Activated naive CD8-positive, alpha-beta T cell treated with anti-CD3 and anti-CD28 coated beads for 36 hours (primary cell): ENCODE measurements around the gene WFDC11. TPM values are rescaled to one million over a fixed set of nuclear protein-coding genes. Genes with fewer than 3 reads are reported as not detected.
"Not testable (repeated sequence)": the region's sequence is repeated elsewhere in the genome, so short reads cannot be mapped to it uniquely, and the experiment has no call there.

Experiments
- DNase-seq: peaks from one replicate; pipeline ENCODE4 v3.0.0; 2021
- H3K27ac Mint-ChIP-seq: one replicate; pipeline ENCODE4 v1.8.0; 2022; ENCODE audit warnings: mild to moderate bottlenecking, moderate library complexity, mixed read lengths
- H3K27me3 Mint-ChIP-seq: one replicate; pipeline ENCODE4 v1.8.0; 2022; ENCODE audit warnings: mild to moderate bottlenecking, mixed read lengths
- H3K36me3 Mint-ChIP-seq: one replicate; pipeline ENCODE4 v1.8.0; 2021; ENCODE audit warnings: mild to moderate bottlenecking, mixed read lengths
- H3K4me1 Mint-ChIP-seq: one replicate; pipeline ENCODE4 v1.8.0; 2021; ENCODE audit warnings: mixed read lengths
- H3K4me3 Mint-ChIP-seq: one replicate; pipeline ENCODE4 v1.8.0; 2022; ENCODE audit warnings: mild to moderate bottlenecking, moderate library complexity, mixed read lengths
- H3K9me3 Mint-ChIP-seq: one replicate; pipeline ENCODE4 v1.8.0; 2022; ENCODE audit warnings: mixed read lengths
- total RNA-seq, 2 experiments: library from RNA; stranded (reverse); gene quantifications; one replicate each; pipeline ENCODE4 v1.2.3, GENCODE V29; 2021

WFDC11 gene
- total RNA-seq, 2 experiments from 2014 or later = not detected

- H3K4me3 Mint-ChIP-seq, H3K9me3 Mint-ChIP-seq, H3K4me1 Mint-ChIP-seq, H3K36me3 Mint-ChIP-seq, H3K27ac Mint-ChIP-seq, DNase-seq: not testable (repeated sequence)
- peaks cover 14% of the 10 kb centered on the region for H3K27me3 Mint-ChIP-seq
Observed at GRCh38 chr20:45645869-45646268, 24.2 kb downstream of the WFDC11 start.

GRCh38 chr20:45641076-45641475, 29.0 kb downstream of the WFDC11 start:
- H3K27ac Mint-ChIP-seq, DNase-seq, H3K4me3 Mint-ChIP-seq, H3K36me3 Mint-ChIP-seq, H3K9me3 Mint-ChIP-seq, H3K4me1 Mint-ChIP-seq: not testable (repeated sequence)
- peaks cover 35% of the 10 kb centered on the region for H3K27me3 Mint-ChIP-seq

DNA sequence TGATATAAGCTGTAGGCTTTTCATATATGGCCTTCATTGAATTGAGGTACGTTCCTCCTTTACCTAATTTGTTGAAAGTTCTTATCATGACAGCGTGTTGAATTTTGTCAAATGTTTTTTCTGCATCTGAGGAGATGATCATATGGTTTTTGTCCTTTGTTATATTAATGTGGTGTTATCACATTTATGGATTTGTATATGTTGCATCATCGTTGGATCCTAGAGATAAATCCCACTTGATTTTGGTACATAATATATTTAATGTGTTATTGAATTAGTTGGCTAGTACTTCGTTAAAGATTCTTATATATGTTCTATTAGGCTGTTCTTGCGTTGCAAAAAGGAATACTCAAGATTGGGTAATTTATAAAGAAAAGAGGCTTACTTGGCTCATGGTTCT, 30.4 kb downstream of the WFDC11 start:
- H3K9me3 Mint-ChIP-seq = no peaks in the 10 kb centered on the region
- peaks cover 33% of the 10 kb centered on the region for H3K27me3 Mint-ChIP-seq
- H3K27ac Mint-ChIP-seq = no peak overlapping the region
- H3K4me1 Mint-ChIP-seq = no peaks in the 10 kb centered on the region
- no peak overlapping the region for H3K4me3 Mint-ChIP-seq
- no peak for DNase-seq
- no peaks in the 10 kb centered on the region for H3K36me3 Mint-ChIP-seq

DNA sequence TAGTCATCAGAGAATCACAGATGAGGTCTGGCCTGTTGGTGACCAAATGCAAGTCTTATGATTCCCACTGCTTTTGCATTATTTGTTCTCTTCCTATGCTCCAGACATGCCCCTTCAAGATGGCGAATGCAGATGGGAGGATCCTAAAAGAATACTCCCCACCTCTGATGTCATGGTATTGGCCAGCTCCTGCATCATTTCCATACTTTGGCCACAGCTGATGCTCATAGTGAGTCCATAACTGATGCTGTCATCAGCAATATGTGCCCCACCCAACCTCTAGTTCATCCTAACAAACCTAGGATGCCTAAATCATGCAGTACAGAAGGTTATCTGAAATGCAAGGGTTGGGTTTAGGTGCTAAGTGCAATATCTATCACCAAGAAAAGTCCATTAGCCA, 33.5 kb downstream of the WFDC11 start:
- no peaks in the 10 kb centered on the region for H3K9me3 Mint-ChIP-seq
- H3K36me3 Mint-ChIP-seq = no peaks in the 10 kb centered on the region
- H3K4me3 Mint-ChIP-seq = no peak overlapping the region
- H3K4me1 Mint-ChIP-seq = no peaks in the 10 kb centered on the region
- peaks cover 41% of the 10 kb centered on the region for H3K27me3 Mint-ChIP-seq
- no peak overlapping the region for H3K27ac Mint-ChIP-seq
- DNase-seq = no peak

DNA sequence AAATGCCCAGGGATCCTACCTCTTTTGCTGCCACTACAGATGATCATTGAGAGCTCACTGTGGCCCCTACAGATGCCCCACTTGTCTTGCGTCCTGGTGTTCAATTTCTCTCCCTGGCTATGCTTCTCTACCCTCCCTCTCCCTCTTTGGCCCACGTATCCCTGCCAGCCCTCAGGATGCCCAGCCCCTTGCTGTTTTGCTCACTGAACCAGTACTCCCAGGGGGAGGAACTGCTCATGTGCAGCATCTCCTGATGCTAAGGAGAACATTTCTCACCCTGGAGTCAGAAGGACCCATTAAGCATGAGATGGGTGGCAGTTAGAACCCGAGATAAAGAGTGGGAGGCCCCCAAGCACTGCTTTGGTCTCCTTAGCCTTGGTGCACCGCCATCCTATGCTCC, 38.9 kb downstream of the WFDC11 start, which contains the start of gene WFDC9:
Gene WFDC9, minus strand, starts transcription at position 101 of the 400 bp plus-strand sequence. CDS start 21,103 bp downstream, outside the sequence.
- Mint-ChIP-seq H3K4me1 (peaks cover 5% of the 10 kb centered on the region), H3K27me3 (peaks cover 43% of the 10 kb centered on the region), H3K36me3 (no peaks in the 10 kb centered on the region), H3K27ac (no peak within 1 kb of the TSS), H3K4me3 (no peak within 1 kb of the TSS), H3K9me3 (no peaks in the 10 kb centered on the region)
- no peak for DNase-seq

GRCh38 chr20:45630371-45630770, 39.7 kb downstream of the WFDC11 start:
- Mint-ChIP-seq H3K27me3 (peaks cover 43% of the 10 kb centered on the region), H3K4me1 (peaks cover 5% of the 10 kb centered on the region), H3K36me3 (no peaks in the 10 kb centered on the region)

DNA sequence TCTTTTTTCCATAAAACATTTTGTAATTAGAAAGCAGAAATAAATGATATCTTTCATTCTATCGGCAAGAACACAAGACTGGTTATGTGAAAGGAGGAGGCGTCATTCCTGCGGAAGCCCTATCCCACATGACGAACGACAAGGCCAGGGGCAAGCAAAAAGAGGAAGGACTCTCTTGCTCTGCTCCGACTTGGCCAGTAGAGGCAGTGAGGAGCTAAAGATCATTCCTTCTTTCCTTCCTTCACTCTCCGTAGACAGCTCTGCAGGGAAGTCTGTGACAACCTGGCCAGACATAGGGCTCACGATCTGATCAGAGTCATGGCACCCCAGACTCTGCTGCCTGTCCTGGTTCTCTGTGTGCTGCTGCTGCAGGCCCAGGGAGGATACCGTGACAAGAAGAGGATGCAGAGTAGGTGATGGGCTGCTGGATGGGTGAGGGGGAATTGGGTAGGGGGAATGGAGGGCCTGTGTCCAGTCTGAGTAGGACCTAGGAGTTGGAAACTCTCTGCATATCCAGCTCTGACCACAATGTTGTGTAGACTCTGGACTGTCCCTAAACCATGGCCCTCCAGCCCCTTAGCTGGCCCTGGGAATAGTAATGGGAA, 40.4 kb downstream of the WFDC11 start, which contains the start of gene WFDC10A:
Gene WFDC10A, plus strand, starts transcription at position 244 of the 605 bp plus-strand sequence. Its CDS starts 75 bp downstream, at position 319.
- no peaks in the 10 kb centered on the region for H3K36me3 Mint-ChIP-seq
- peaks cover 7% of the 10 kb centered on the region for H3K9me3 Mint-ChIP-seq
- H3K27ac Mint-ChIP-seq = no peak within 1 kb of the TSS
- H3K4me3 Mint-ChIP-seq = no peak within 1 kb of the TSS
- DNase-seq = peak; percentile 29
- H3K27me3 Mint-ChIP-seq = peaks cover 43% of the 10 kb centered on the region
- H3K4me1 Mint-ChIP-seq = peaks cover 5% of the 10 kb centered on the region

More at GRCh38 chr20:45630371-45630770, 39.7 kb downstream of the WFDC11 start:
- no peak overlapping the region for H3K4me3 Mint-ChIP-seq
- peaks cover under 1% of the 10 kb centered on the region for H3K9me3 Mint-ChIP-seq
- DNase-seq = no peak
- H3K27ac Mint-ChIP-seq = no peak overlapping the region

DNA sequence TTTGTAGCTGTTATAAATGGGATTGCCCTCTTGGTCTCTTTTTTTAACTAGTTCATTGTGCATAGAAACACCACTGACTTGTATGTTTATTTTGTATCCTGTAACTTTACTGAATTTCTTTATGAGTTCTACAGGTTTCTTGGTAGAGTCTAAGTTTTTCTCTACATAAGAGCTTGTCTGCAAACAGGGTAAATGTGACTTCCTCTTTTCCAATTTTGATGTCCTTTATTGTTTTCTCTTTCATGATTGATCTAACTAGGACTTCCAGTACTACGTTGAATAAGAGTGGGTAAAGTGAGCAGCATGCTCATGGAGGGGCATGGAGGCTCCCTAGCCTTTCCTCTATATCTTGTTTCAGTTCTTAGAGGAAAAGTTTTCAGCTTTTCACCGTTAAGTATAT, 43.5 kb downstream of the WFDC11 start:
- peaks cover 8% of the 10 kb centered on the region for H3K9me3 Mint-ChIP-seq
- no peaks in the 10 kb centered on the region for H3K36me3 Mint-ChIP-seq
- H3K27me3 Mint-ChIP-seq = peaks cover 27% of the 10 kb centered on the region
- H3K4me1 Mint-ChIP-seq = peaks cover 5% of the 10 kb centered on the region
- no peak overlapping the region for H3K27ac Mint-ChIP-seq
- H3K4me3 Mint-ChIP-seq = no peak overlapping the region
- no peak for DNase-seq

DNA sequence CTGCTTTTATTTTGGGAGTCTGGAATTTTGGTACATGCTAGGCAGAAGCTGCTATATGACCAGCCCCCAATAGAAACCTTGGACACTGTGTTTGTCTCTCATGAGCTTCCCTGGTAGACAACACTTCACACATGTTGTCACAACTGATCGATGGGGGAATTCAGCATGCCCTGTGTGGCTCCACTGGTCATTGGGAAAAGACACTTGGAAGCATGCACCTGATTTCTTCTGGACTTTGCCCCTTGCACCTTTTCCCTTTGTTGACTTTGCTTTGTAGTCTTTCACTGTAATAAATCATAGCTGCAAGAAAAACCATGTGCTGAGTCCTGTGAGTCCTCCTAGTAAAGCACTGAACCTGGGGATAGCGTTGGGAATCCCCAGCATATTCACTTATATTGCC, 48.4 kb downstream of the WFDC11 start:
- Mint-ChIP-seq H3K9me3 (peaks cover 10% of the 10 kb centered on the region), H3K4me1 (no peaks in the 10 kb centered on the region), H3K27me3 (peaks cover 11% of the 10 kb centered on the region), H3K36me3 (no peaks in the 10 kb centered on the region), H3K4me3 (no peak overlapping the region), H3K27ac (no peak overlapping the region)
- no peak for DNase-seq

DNA sequence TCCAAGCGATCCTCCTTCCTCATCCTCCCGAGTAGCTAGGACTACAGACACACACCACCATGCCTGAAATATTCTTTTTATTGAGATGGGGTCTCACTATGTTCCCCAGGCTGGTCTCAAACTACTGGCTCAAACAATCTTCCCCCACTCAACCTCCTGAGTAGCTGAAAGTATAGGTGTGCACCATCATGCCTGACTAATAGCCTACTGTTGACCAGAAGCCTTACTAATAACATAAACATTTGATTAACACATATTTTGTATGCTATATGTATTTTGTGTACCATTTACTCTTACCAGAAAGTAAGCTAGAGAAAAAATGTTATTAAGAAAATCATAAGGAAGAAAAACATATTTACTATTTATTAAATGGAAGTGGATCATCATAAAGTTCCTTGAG, 52.4 kb downstream of the WFDC11 start:
- Mint-ChIP-seq H3K36me3 (no peaks in the 10 kb centered on the region), H3K4me1 (no peaks in the 10 kb centered on the region), H3K27me3 (peaks cover 11% of the 10 kb centered on the region), H3K27ac (no peak overlapping the region), H3K9me3 (peaks cover 2% of the 10 kb centered on the region), H3K4me3 (no peak overlapping the region)
- no peak for DNase-seq

DNA sequence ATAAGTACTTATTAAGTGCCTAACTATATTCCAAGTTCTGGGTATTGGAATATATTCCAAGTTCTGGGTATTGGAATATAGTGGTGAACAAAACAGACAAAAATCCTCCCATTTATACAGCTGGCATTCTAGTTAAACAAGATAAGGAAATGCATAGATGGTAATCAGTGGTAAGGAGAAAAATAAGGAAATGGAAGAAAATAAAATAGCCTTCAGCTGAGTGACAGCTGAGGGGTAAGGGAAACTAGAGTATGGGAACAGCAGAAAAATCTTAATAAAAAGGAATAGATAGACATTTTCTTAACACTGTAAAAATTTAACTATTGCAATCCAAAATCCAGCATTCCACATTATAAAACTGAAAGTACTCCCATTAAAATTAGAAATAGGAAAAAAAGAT, 57.7 kb downstream of the WFDC11 start:
- H3K27ac Mint-ChIP-seq = no peak overlapping the region
- H3K9me3 Mint-ChIP-seq = peaks cover 6% of the 10 kb centered on the region
- H3K27me3 Mint-ChIP-seq = peaks cover 22% of the 10 kb centered on the region
- H3K4me3 Mint-ChIP-seq = no peak overlapping the region
- H3K36me3 Mint-ChIP-seq = peaks cover 2% of the 10 kb centered on the region
- peaks cover 15% of the 10 kb centered on the region for H3K4me1 Mint-ChIP-seq
- DNase-seq = no peak

DNA sequence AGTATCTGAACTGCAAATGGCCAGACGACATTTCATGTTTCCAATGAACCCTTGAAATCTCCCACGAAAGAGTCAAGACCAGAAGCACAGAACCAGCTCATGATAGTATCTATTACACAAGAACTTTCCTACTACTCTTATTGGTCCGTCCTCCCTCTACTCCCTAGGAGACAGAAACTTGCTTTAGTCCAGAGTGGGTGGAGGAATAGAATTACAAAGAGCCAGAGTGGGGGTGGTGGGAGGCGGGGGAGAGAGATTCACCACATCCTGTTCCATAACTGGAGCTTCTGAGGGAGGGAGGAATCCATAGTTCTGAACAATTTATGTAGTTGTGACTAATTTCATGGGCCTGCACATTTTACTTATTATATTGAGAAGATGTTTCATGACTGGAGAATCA, 59.0 kb downstream of the WFDC11 start:
- Mint-ChIP-seq H3K9me3 (peaks cover 12% of the 10 kb centered on the region), H3K27ac (peak overlapping the region; percentile 51), H3K36me3 (peaks cover 2% of the 10 kb centered on the region), H3K4me1 (peaks cover 20% of the 10 kb centered on the region), H3K4me3 (no peak overlapping the region), H3K27me3 (peaks cover 28% of the 10 kb centered on the region)
- peak; percentile 32 for DNase-seq

DNA sequence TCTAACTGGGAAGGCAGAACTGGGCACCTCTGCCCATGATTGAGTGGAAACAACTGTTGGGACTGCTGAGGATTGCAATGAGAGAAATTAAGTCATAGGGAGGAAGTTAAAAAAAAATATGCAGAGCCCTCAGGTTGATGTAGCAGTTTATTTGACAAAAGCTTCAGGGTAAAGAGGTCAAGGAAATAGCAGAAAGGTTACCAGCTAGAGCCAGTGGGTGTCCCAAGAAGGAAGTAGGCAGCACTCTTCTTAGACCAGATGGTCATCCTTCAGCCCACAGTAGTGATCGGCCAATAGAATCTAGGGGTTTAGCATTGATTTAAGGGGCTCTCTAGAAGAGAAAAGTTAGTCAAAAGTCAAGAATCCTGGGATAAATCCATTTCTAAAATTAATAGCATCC, 62.2 kb downstream of the WFDC11 start:
- peaks cover 24% of the 10 kb centered on the region for H3K9me3 Mint-ChIP-seq
- H3K36me3 Mint-ChIP-seq = peaks cover 2% of the 10 kb centered on the region
- no peak overlapping the region for H3K27ac Mint-ChIP-seq

More for the DNA sequence above, 62.2 kb downstream of the WFDC11 start:
- DNase-seq = no peak
- Mint-ChIP-seq H3K4me3 (no peak overlapping the region), H3K4me1 (peaks cover 22% of the 10 kb centered on the region), H3K27me3 (peaks cover 43% of the 10 kb centered on the region)
